Subcutaneous adipose tissue (tissue), 4 donors: ENCODE data around the gene TMEM43. TPM values are rescaled to one million over a fixed set of nuclear protein-coding genes. Genes with fewer than 3 reads are reported as not detected.

Experiments used
- total RNA-seq, 4 donors: library from RNA; depleted of rRNA; stranded (reverse); fragments of >200 nt; gene quantifications; one replicate each; pipeline ENCODE4 v1.1.0, GENCODE V29; 2016
- TF ChIP-seq, protein P1 (sequence below): fragments of 450-650 bp; IDR thresholded peaks from one replicate; pipeline ENCODE4 v1.5.1; 2016; ENCODE audit warnings: low read depth, mild to moderate bottlenecking, control low read depth, antibody characterized with exemption, moderate library complexity

TMEM43 gene
- total RNA-seq, 4 donors from 2014 or later = 98.7 to 169 (median 129) TPM

DNA sequence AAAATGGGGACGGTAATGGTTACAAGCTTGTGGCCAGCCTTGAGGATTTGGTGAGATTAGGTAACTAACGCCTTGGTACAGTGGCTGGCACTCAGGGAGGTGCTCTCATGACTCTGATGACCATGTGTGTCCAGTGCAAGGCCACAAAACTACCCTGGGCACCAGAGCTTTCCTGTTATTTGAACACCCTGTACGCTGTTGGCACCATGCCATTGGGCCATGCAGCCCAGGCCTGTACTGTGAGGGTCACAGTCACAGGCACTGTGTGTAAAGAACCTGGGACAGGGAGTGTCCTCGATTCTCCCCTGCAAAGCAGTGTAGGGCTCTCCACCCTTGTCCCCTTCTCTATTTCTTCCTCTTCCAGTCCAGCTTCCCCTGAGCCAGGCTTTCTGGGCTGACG, 6.3 kb downstream of the TMEM43 start:
- TF ChIP-seq, protein P1, sequence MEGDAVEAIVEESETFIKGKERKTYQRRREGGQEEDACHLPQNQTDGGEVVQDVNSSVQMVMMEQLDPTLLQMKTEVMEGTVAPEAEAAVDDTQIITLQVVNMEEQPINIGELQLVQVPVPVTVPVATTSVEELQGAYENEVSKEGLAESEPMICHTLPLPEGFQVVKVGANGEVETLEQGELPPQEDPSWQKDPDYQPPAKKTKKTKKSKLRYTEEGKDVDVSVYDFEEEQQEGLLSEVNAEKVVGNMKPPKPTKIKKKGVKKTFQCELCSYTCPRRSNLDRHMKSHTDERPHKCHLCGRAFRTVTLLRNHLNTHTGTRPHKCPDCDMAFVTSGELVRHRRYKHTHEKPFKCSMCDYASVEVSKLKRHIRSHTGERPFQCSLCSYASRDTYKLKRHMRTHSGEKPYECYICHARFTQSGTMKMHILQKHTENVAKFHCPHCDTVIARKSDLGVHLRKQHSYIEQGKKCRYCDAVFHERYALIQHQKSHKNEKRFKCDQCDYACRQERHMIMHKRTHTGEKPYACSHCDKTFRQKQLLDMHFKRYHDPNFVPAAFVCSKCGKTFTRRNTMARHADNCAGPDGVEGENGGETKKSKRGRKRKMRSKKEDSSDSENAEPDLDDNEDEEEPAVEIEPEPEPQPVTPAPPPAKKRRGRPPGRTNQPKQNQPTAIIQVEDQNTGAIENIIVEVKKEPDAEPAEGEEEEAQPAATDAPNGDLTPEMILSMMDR = no peak

DNA sequence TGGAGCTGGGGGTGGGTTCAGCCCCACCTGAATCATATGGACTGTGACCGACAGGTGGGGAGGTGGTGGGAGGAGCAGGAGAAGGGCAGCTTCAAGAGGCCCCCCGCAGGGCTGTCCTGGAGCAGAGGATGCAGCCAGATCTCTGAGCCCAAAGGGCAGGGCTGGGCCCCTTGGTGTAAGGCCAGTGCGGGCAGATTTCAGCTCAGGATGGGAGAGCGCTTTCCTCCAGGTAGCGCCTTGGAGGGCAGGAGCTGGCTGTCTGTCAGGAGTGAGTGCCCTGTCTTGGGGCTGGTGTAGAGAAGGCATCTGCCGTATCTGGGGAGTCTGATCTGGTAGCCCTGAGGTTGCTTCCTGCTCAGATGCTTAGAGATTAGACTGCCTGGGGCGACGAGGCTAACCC, 7.3 kb downstream of the TMEM43 start:
- TF ChIP-seq, protein P1 = no peak

DNA sequence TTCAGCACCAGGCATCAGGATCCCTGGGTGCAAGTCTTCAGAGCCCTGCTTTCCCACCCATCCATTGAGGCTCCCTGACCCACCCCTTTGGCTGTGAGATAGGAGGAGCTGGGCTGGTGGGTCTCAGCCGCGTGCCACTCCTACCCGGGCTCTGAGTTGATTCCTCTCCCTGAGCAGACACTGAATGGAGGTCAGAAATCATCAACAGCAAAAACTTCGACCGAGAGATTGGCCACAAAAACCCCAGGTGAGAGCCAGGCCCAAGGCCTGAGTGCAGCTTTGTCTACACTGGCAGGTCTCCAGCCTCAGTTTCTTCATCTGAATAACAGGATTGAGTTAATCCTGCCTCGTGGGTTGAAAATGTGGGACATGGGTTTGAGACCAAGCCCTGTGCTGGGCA, 7.8 kb downstream of the TMEM43 start:
- TF ChIP-seq, protein P1 = no peak

DNA sequence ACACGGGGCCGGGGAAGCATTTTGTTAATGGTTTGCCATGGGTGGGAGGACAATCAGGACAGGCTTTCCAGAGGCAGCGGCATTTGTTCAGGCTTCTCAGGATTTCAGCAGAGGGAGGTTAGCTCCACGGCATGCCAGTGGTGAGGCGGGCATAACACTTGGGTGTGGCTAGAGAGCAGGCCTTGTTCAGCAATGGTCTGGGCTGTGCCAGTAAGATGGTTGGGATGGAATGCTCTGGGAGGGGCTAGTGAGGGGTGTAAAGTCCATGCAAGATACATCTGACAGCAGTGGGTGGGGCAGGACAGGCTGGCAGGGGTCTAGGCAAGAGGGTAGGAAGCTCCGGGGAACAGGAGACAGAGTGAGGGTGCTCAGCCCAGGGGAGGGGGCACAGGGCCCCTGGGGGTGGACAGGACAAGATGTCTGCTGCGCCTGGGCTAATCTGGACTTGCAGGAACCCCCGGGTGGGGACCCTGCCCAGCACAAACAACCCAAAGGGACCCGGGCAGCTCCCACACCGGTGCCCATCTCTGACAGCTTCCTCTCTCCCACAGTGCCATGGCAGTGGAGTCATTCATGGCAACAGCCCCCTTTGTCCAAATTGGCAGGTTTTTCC, 8.4 kb downstream of the TMEM43 start:
- TF ChIP-seq, protein P1 = no peak

DNA sequence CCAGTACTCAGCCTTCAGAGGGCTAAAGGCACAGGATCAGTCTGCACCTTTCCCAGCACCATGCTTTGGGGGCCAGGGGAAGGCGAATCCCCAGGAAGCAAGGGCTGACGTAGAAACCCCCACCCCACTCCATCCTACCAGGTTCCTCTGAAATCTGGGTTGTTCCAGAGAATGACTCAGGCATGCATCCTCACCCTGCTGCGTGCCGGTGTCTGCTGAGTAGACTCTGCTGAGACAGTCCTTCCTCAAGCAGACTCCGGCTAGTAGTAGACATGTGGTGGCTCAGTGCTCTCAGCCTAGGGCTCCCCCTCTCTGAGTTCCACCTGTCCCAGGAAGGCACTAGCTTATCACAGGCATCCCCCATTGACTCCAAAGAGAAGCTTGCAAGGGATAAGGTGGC, 9.0 kb downstream of the TMEM43 start:
- TF ChIP-seq, protein P1 = no peak

DNA sequence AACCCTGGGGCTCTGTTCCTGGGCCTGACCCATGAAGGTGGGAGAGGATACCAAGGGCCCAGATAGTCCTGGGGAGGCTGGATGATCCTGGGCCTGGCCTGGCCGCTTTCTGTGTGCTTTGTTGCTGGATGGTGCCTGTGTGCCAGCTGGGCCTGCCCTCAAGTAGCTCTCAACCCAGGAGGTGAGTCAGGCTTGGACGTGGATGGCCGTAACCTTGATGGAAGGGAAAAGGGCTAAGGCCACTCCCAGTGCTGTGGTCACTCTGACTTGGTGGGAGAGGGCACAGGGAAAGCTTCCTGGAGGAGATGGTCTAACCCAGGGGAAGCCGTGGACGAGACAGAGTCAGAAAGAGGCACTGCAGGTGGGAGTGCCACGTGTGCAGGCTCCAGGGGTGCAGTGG, 9.4 kb downstream of the TMEM43 start:
- TF ChIP-seq, protein P1 = no peak

DNA sequence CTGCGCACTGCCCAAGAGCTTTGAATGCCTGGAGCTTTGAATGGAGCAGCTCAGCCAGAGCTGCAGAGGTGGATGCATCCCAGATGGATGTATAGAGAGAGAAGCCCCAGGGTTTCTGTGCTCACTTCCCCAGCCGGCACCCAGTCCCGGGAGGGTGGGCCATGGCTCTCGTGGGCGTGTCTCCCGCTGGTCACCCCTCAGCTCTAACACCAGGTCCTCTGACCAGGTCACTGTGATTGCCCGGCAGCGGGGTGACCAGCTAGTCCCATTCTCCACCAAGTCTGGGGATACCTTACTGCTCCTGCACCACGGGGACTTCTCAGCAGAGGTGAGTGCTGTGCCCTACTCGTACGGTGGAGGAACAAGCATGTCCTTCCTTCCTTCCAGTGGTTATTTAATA, 10.7 kb downstream of the TMEM43 start:
- TF ChIP-seq, protein P1 = no peak
